Measurements from ENCODE around the gene TRIM52.
A peak's percentile ranks its signal among the peaks of the same experiment; 100 is the strongest.

TRIM52 gene

DNA sequence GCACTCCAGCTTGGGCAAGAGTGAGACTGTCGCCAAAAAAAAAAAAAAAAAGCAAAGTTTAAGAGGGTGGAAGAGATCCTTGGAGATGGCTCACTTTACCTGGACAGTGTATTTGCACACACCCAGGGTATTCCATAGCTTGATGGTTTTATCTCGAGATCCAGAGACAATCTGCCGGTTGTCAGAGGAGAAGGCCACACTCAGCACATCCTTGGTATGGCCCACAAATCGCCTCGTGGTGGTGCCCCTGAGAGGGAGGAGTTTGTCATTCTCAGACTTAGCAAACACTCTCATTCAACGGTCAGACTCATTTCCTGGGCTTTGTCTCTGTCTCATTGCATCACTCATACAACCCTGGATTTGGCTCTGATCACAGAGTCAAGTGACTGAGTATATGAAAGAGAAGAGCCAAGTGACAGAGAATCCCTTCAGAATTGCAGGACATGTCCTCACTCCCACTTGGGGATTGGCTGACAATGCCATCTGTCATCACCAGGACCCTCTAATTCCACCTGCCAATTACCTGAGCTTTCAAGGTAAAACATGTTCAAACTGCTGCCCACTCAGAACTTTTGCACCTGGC lies 19.5 kb downstream of the TRIM52 start:
- H3K27ac ChIP-seq (ENCODE audit: extremely low read depth, low read depth, low read length): peak overlapping the region; percentile 99
- peaks cover 40 to 70% of the 10 kb centered on the region in 2 experiments for H3K36me3 ChIP-seq (ENCODE audit: control insufficient read depth in 2 of 2, insufficient read depth in 1 of 2, low read length in 2 of 2)
- POLR2A ChIA-PET: interaction anchor here (0.5 to 4.1 kb wide), 3 partner anchors 16 to 21 kb away, joined by 3 to 39 read pairs (median 4); partner anchors contain the start of gene TRIM41
- CTCF ChIA-PET: no interaction called here
- H3K4me1 ChIP-seq (ENCODE audit: control insufficient read depth, insufficient read depth, low read length): no peaks in the 10 kb centered on the region
- peak overlapping the region; percentile 98 for H3K4me3 ChIP-seq (ENCODE audit: low read depth, low read length)
- H3K9me3 ChIP-seq (ENCODE audit: control insufficient read depth, insufficient read depth, low read depth, low read length): no peaks in the 10 kb centered on the region
- TF ChIP-seq, protein P1, sequence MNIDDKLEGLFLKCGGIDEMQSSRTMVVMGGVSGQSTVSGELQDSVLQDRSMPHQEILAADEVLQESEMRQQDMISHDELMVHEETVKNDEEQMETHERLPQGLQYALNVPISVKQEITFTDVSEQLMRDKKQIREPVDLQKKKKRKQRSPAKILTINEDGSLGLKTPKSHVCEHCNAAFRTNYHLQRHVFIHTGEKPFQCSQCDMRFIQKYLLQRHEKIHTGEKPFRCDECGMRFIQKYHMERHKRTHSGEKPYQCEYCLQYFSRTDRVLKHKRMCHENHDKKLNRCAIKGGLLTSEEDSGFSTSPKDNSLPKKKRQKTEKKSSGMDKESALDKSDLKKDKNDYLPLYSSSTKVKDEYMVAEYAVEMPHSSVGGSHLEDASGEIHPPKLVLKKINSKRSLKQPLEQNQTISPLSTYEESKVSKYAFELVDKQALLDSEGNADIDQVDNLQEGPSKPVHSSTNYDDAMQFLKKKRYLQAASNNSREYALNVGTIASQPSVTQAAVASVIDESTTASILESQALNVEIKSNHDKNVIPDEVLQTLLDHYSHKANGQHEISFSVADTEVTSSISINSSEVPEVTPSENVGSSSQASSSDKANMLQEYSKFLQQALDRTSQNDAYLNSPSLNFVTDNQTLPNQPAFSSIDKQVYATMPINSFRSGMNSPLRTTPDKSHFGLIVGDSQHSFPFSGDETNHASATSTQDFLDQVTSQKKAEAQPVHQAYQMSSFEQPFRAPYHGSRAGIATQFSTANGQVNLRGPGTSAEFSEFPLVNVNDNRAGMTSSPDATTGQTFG (tag by site-specific recombination; IDR thresholded peaks at IDR 0.05; ENCODE audit: borderline replicate concordance): no peak
- no peak for TF ChIP-seq ZNF266 (tag by site-specific recombination; IDR thresholded peaks at IDR 0.05; ENCODE audit: low read depth)
- TF ChIP-seq ZNF155 (tag by site-specific recombination; IDR thresholded peaks at IDR 0.05): no peak
- TF ChIP-seq ZNF37A (tag by site-specific recombination; IDR thresholded peaks at IDR 0.05): no peak
- no peak for TF ChIP-seq ZNF792 (tag by site-specific recombination; IDR thresholded peaks at IDR 0.05)
- TF ChIP-seq, protein P2, sequence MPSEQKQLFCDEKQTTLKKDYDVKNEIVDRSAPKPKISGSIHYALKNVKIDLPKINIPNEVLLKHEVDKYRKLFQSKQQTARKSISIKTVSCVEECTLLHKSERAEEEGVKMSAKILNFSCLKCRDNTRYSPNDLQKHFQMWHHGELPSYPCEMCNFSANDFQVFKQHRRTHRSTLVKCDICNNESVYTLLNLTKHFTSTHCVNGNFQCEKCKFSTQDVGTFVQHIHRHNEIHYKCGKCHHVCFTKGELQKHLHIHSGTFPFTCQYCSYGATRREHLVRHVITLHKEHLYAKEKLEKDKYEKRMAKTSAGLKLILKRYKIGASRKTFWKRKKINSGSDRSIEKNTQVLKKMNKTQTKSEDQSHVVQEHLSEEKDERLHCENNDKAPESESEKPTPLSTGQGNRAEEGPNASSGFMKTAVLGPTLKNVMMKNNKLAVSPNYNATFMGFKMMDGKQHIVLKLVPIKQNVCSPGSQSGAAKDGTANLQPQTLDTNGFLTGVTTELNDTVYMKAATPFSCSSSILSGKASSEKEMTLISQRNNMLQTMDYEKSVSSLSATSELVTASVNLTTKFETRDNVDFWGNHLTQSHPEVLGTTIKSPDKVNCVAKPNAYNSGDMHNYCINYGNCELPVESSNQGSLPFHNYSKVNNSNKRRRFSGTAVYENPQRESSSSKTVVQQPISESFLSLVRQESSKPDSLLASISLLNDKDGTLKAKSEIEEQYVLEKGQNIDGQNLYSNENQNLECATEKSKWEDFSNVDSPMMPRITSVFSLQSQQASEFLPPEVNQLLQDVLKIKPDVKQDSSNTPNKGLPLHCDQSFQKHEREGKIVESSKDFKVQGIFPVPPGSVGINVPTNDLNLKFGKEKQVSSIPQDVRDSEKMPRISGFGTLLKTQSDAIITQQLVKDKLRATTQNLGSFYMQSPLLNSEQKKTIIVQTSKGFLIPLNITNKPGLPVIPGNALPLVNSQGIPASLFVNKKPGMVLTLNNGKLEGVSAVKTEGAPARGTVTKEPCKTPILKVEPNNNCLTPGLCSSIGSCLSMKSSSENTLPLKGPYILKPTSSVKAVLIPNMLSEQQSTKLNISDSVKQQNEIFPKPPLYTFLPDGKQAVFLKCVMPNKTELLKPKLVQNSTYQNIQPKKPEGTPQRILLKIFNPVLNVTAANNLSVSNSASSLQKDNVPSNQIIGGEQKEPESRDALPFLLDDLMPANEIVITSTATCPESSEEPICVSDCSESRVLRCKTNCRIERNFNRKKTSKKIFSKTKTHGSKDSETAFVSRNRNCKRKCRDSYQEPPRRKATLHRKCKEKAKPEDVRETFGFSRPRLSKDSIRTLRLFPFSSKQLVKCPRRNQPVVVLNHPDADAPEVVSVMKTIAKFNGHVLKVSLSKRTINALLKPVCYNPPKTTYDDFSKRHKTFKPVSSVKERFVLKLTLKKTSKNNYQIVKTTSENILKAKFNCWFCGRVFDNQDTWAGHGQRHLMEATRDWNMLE (tag by site-specific recombination; conservative IDR thresholded peaks at IDR 0.05; ENCODE audit: low read depth): no peak
- TF ChIP-seq YY2 (tag by site-specific recombination; IDR thresholded peaks at IDR 0.05): no peak
- TF ChIP-seq ZNF423 (tag by site-specific recombination; IDR thresholded peaks at IDR 0.05): no peak
- TF ChIP-seq ZNF404 (tag by site-specific recombination; IDR thresholded peaks at IDR 0.05): no peak
- TF ChIP-seq ZFP69B (tag by site-specific recombination; IDR thresholded peaks at IDR 0.05): peak; percentile 53; the same call in 1 of the 2 replicates
- no peak for TF ChIP-seq SP3 (tag by site-specific recombination; IDR thresholded peaks at IDR 0.05)
- no peak for TF ChIP-seq GLIS1 (tag by site-specific recombination; IDR thresholded peaks at IDR 0.05)
- no peak for TF ChIP-seq ZNF610 (tag by site-specific recombination; IDR thresholded peaks at IDR 0.05; ENCODE audit: borderline replicate concordance)
- no peak for TF ChIP-seq KLF7 (tag by site-specific recombination; IDR thresholded peaks at IDR 0.05; ENCODE audit: borderline replicate concordance)
- peak; percentile 58 for TF ChIP-seq ZNF600 (tag by site-specific recombination; IDR thresholded peaks at IDR 0.05)
- TF ChIP-seq ZNF24 (tag by site-specific recombination; IDR thresholded peaks at IDR 0.05): no peak
- no peak for TF ChIP-seq ZNF777 (tag by site-specific recombination; IDR thresholded peaks at IDR 0.05; ENCODE audit: borderline replicate concordance)
- TF ChIP-seq KLF16 (tag by site-specific recombination; IDR thresholded peaks at IDR 0.05): no peak
- TF ChIP-seq, protein P3, sequence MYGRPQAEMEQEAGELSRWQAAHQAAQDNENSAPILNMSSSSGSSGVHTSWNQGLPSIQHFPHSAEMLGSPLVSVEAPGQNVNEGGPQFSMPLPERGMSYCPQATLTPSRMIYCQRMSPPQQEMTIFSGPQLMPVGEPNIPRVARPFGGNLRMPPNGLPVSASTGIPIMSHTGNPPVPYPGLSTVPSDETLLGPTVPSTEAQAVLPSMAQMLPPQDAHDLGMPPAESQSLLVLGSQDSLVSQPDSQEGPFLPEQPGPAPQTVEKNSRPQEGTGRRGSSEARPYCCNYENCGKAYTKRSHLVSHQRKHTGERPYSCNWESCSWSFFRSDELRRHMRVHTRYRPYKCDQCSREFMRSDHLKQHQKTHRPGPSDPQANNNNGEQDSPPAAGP (tag by site-specific recombination; IDR thresholded peaks at IDR 0.05): no peak
- 0 out of 2 replicates have a peak, but pooled peaks have one; percentile 11 for TF ChIP-seq ZXDB (tag by site-specific recombination; IDR thresholded peaks at IDR 0.05)
- no peak for TF ChIP-seq PRDM1 (tag by site-specific recombination; IDR thresholded peaks at IDR 0.05)
- no peak for TF ChIP-seq REPIN1 (tag by site-specific recombination; IDR thresholded peaks at IDR 0.05; ENCODE audit: low read depth)
- no peak for TF ChIP-seq ZNF501 (tag by site-specific recombination; IDR thresholded peaks at IDR 0.05)
- no peak for TF ChIP-seq ZNF184 (tag by site-specific recombination; IDR thresholded peaks at IDR 0.05)
- TF ChIP-seq RBAK (tag by site-specific recombination; IDR thresholded peaks at IDR 0.05): no peak
- TF ChIP-seq IKZF3 (tag by site-specific recombination; IDR thresholded peaks at IDR 0.05): no peak
- TF ChIP-seq KLF8 (tag by site-specific recombination; IDR thresholded peaks at IDR 0.05): peak; percentile 8
